ENCODE measurements around the gene NFATC3.

Gene NFATC3

DNA sequence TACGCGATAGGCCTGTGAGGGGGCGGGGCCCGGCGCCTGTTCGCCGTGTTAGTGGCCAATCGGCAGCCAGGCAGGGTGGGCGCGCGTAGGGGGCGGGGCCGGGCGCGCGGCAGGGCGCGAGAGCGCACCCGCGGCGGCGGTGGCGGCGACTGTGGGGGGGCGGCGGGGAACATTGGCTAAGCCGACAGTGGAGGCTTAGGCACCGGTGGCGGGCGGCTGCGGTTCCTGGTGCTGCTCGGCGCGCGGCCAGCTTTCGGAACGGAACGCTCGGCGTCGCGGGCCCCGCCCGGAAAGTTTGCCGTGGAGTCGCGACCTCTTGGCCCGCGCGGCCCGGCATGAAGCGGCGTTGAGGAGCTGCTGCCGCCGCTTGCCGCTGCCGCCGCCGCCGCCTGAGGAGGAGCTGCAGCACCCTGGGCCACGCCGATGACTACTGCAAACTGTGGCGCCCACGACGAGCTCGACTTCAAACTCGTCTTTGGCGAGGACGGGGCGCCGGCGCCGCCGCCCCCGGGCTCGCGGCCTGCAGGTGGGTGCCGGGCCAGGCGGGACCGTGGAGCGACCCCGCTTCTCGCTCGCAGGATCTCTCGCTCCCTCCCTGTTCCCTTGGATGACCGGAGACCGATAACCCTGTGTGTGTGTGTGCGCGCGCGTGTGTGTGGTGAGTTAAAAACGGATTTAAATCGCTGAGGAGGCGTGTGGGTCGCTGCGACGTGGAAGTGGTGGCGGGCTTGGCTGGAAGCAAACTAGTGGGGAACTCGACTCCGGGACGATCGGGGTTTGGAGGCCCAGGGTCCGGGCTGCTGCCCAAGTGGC, at the start of gene NFATC3:
TSS of gene NFATC3 (plus strand) at position 112 of the 813 bp plus-strand sequence. CDS start at position 424, 312 bp downstream.
- peak; percentile 96 for DNase-seq (ENCODE audit: low spot score)

DNA sequence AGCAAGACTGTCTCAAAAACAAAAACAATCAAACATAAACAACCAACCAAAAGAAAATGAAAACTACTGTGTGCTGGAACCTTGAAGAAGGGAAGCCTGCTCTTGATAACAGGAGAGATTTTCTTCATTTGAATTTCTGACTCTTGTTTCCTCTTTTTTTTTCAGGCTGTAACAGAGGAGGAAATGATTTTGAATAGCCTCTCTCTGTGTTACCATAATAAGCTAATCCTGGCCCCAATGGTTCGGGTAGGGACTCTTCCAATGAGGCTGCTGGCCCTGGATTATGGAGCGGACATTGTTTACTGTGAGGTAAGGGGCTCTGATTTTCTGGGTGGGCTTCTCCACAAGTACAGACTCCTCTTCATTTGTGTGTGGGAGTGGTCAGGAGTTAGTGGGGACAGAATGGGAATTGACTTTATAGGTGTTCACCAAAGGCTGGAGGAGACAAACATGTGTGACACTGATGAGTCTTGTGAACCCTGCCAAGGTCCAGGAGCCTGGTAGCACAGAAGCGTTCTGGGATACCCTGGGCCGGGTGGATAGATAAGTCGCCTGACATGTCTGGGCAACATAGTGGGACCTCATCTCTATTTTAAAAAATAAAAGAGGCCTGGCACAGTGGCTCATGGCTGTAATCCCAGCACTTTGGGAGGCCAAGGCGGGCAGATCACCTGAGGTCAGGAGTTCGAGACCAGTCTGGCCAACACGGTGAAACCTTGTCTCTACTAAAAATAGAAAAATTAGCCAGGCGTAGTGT, 47.2 kb upstream of the NFATC3 start:
- no peak for DNase-seq (ENCODE audit: low spot score)

DNA sequence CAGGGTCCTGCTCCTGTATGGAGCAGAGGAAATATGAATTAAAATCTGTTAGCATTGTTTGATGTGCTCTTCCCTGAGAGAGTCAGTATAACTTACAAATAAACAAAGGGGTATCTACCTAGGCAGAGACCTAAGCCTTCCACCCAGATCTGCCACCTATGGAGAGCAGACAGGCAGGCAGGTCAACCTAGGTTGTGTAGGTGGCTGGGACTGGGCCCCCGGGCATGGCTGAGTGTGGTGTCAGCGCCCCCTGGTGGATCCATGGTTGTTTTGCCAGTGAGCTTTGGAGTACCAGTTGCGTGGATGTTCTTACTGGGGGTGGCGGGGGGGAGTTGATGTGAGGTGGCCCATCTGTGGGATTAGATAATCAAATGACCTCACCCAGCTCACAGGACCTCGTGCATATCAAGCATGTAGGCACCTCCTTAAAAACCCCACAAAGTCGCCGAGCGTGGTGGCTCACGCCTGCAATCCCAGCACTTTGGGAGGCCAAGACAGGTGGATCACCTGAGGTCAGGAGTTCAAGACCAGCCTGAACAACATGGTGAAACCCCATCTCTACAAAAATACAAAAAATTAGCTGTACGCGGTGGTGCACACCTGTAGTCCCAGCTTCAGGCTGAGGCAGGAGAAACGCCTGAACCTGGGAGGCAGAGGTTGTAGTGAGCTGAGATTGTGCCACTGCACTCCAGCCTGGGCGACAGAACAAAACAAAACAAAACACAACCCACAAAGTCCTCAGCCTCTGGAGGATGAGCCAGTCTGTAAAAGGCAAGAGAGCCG, 44.5 kb upstream of the NFATC3 start:
- DNase-seq (ENCODE audit: low spot score): peak; percentile 86

DNA sequence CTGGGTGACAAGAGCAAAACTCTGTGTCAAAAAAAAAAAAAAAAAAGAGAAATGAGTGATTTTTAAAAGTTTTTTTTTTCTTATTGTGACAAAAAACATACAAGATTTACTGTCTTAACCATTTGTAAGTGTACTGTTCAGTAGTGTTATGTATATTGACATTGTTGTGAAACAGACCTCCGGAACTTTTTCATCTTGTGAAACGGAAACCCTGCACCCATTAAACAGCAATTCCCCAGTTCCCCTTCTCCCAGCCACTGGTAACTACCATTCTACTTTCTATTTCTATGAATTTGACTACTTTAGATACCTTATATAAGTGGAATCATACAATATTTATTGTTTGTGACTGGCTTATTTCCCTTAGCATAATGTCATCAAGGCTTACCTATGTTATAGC, 43.4 kb upstream of the NFATC3 start:
- no peak for DNase-seq (ENCODE audit: low spot score)

DNA sequence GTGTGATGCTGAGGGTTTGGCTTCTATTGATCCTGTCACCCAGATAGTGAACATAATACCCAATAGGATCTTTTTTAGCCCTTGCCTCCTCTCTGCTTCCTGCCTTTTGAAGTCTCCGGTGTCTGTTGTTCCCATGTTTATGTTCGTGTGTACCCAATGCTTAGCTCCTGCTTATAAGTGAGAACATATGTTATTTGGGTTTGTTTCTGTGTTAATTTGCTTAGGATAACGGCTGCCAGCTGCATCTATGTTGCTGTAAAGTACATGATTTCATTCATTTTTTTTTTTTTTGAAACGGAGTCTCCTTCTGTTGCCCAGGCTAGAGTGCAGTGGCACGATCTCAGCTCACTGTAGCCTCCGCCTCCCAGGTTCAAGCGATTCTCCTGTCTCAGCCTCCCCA, 39.1 kb upstream of the NFATC3 start:
- no peak for DNase-seq (ENCODE audit: low spot score)

DNA sequence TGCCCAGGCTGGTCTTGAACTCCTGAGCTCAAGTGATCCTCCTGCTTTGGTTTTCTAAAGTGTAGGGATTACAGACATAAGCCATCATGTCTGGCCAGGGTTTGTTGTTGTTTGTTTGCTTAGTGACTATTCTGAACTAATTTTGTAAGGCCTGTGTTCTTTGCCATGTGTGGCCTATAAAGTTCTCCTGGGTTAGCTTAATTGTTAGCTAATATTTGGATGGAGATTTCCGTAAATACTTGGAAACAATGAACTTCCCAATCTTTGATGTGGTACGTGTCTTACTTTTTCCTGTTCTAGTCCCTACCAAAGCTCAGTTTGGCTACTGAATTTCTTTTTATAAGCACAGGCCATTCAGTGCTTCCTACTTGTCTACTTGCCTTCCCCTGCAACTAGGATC, 37.2 kb upstream of the NFATC3 start:
- no peak for DNase-seq (ENCODE audit: low spot score)

DNA sequence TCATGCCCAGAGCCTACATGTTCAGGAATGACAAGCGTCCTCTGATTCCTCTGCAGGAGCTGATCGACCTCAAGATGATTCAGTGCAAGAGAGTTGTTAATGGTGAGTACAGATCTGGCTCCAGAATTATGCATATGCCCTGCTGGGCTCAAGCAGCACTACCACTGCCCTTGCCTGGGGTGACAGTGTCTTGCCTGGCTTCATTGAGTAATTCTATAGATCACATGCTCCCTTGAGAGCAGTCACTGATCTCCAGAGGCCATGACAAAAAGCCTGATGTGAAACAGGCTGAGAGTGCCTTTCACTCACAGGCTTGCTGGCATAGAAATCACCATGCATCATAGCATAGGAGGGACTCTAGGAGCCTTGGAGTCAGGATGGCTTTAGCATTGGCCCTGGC, 35.7 kb upstream of the NFATC3 start:
- DNase-seq (ENCODE audit: low spot score): no peak

DNA sequence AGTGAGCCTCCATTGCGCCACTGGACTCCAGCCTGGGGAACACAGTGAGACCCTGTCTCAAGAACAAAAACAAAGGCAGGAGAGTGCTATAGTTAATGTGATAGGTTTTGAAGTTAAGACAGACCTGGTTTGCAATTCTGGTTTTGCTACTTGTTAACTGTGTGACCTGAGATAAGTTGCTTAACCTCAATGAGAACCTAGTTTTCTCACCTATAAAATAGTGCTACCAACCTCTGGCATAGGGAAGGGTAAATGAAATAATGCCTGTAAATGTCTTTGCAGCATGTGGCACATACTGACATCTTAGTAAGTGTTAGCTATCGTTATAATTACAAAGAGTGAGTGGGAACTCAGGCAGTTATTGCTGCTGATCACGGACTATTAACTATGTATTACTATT, 29.8 kb upstream of the NFATC3 start:
- no peak for DNase-seq (ENCODE audit: low spot score)

DNA sequence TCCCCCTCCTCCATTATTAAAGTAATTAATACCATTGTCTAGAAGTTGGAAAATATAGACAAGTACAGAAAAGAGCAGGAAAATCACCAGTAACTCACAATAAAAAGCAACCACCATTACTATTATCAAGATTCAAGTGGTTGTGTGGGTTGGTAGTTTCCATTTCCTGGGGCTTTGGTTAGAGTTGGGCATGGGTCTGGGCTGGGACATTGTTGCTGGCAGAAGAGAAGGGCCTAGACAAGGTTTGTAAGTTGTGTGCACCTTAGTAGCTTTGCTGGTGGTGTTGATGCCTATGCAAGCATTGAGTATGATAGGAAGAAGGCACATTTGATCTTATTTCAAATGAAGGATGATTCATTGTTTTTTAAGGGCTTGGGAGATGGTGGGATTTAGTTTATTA, 25.4 kb upstream of the NFATC3 start:
- DNase-seq (ENCODE audit: low spot score): no peak

DNA sequence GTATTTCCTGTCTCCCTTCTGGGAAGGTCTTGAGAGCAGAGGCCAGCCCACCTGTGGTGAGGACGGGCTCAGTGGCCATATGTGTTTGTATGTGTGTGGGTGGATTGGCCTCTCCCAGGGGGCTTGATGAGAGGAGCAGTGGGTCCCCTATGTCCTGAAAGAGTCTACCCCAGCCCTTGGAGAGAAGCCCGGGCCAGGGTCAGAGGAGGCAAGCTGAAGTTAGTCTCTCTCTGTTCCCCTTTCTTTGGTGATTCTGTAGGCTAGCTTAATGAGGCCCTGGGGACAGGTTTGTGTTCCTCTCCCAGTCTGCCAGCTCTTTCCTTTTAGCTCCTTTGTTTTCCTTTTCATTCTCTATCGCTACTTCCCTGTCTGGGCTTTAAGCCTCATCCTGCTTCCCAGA, 23.8 kb upstream of the NFATC3 start:
- DNase-seq (ENCODE audit: low spot score): no peak

DNA sequence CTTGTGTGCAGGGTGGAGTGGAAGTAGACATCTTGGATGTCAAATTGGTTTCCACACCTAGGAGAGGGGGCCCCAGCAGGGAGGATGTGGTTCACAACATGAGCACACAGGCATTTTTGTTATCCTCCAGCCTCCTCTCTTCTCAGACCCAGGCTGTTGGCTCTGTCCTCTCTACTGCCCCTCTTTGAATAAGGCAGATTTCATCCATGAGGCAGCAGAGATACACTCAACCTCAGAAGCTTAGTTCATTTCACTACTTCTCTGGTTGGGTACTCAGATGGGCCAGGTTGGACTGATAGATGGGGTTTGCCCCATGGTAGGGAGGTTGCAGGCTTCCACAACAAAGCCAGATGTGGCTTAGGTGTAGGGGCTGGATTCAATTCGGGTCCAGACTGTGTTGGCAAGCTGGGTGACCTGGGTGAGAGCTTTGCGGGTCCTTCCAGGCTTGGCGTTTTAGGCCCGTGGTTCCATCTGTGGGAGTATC, 22.2 kb upstream of the NFATC3 start:
- no peak for DNase-seq (ENCODE audit: low spot score)

DNA sequence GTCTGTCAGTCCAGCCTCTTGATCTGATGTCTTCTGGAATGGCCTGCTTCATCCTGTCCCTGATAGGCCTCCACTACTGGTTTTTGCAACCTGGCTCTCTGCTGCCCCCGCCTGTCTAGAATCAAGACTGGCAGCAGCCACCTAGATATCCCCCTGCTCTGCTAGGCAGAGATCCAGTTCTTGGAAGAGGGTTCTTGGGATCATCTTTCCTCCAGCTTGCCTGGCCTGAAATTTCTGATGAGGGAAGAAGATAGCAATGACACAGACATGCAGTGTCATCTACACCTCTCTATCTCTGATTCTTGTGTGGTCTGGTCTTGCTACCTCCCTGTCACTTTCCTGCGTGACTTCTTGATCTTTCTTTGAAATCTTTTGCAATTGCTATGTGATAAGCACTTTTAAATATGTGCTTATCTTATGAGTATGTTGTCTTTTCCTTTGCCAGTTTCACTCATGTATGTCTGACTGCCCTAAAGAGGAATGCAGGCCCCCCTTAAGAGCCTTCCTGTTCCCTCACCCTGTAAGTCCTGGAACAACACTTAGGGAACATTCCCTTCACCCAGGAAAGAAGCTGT, 20.3 kb upstream of the NFATC3 start:
- peak; percentile 82 for DNase-seq (ENCODE audit: low spot score)

DNA sequence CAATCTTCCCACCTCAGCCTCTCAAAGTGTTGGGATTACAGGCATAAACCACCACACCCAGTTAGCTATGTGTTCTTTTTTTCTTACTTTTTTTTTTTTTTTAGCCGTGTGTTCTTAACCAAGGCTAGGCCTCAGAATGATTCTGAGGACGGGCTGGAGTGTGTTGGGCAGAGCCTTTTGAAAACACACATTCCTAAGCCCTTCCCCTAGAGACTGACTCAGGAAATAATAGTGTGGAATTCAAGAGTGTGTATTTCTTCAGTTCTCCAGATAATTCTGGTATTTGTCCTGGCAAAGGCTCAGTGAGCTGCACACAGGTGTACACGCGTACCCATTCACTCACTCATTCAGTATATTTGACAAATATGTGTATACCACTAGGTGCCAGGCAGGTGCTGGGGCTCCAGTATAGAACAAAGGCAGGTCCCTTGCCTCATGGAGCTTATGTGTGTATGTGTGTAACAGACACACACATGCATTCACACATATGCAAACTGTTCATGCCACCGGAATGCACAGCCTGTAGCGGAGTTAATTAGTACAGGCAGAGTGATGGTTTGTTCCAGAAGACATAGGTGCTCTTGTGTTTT, 19.4 kb upstream of the NFATC3 start:
- no peak for DNase-seq (ENCODE audit: low spot score)

DNA sequence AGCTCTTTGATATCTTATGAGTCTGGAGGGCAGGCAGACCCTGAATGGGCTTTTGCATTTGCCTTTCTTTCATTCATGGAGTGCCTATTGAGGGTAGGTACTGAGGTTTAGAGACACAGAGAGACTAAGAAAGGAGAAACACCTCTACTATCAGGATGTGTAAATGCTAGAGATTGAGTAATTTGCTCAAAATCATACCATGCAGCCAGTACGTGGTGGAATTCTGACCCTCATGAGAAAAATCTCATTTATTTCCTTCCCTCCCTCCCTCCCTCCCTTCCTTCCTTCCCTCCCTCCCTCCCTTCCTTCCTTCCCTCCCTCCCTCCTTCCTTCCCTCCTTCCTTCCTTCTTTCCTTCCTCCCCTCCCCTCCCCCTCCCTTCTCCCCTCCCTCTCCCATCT, 18.4 kb upstream of the NFATC3 start:
- no peak for DNase-seq (ENCODE audit: low spot score)

DNA sequence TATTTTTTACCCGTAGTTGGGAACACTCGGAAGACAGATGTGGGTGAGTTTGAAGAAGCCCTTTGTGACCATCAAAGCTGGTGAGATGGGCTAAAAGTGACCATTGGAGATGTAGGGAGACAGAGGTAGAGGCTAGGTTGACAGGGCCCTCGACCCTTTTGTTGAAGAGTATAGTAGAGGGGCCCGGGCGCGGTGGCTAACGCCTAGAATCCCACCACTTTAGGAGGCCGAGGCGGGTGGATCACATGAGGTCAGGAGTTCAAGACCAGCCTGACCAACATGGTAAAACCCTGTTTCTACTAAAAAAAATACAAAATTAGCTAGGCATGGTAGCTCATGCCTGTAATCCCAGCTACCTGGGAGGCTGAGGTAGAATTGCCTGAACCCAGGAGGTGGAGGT, 16.2 kb upstream of the NFATC3 start:
- no peak for DNase-seq (ENCODE audit: low spot score)

DNA sequence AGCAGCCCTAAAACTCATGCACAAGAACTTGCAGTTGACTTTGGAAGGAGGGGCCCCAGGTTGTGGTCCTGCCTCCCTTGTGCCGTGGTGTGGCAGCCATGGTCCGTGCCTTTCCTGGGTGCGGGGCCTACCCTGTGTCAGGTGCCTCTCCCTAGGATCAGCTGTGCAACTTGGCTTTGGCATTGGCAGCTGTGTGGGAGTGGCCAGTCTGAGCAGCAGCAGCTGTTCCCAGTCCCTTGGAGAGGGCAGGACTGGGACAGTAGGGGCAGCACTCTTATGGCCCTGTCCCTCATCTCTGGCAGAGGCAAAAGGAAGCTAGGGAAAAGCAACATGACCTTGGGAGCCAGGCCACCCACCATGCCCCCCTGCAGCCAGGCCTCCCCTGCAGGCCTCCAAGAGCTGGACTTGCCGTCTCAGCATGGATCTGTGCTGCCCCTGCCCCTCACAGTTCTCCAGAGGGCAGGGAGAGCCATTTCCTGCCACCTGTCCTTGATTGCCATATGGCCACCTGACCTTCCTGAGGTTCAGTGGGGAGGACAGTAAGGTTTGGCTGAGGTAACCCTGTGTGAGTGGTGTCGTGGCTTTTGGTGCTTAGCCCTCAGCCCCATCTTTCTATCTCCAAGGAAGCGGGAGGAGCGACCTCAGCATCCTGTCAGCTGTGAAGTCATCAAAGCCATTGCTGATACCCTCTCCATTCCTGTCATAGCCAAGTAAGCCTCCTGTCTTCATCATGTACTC, 15.5 kb upstream of the NFATC3 start:
- peak; percentile 73 for DNase-seq (ENCODE audit: low spot score)

DNA sequence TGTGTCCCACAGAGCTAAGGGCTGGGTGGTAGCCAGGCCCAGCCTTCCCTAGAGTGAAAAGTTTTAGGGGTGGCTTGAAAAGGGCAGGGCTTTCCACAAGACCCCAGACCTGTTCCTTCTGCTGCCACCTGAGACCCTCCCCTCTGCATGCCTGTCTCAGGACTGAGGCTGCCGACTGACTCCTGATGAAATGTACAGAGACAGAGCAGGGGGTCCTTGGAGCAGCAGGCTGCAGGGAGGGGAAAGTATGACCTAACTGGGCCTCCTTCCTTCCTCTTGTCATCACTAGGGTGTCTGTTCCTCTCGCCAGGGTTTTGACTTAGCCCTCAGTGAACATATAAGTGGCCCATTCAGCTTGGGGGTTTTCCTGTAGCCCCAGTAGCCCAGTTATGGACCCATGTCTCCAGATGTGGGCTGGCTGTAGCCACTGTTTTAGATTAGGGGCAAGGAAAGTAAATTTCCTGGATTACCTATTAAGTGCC, 14.9 kb upstream of the NFATC3 start:
- DNase-seq (ENCODE audit: low spot score): no peak

DNA sequence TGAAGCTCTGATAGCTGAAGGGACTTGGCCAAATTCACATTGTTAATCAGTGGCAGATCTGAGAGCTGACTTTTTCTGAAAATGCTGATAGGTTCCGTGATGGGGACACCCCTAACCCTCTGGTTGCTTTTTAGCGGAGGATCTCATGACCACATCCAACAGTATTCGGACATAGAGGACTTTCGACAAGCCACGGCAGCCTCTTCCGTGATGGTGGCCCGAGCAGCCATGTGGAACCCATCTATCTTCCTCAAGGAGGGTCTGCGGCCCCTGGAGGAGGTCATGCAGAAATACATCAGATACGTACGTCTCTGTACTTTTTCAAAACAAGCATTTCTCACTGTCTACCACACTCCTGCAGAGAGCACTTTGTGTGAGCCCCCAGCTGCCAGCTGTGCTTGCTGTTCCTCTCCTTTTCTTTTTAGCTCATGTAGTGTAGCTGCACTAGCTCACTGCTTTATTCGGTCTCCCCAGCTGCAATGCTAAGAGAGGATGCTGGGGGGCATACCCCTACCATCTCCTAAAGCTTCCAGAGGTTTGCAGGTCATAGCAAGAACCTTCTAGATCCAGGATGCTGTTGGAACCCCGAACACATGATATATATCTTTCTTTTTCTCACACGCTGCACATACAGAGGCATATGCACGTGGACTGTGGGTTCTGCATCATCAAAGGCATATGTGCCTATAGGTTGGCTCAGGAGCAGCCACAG, 14.2 kb upstream of the NFATC3 start:
- no peak for DNase-seq (ENCODE audit: low spot score)

DNA sequence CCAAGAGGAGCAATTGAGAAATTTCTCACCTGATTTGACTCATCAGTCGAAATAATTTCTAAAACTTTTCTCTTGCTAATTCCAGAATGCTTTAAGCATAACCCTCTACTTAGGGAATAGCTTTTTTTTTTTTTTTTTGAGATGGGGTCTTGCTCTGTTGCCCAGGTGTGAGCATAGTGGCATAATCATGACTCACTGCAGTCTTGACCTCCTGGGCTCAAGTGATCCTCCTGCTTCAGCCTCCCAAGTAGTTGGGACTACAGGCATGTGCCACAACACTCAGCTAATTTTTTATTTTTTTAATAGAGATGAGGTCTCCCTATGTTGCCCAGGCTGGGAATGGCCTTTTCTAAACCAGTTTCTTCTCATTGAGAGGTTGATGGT, 13.7 kb upstream of the NFATC3 start:
- no peak for DNase-seq (ENCODE audit: low spot score)

DNA sequence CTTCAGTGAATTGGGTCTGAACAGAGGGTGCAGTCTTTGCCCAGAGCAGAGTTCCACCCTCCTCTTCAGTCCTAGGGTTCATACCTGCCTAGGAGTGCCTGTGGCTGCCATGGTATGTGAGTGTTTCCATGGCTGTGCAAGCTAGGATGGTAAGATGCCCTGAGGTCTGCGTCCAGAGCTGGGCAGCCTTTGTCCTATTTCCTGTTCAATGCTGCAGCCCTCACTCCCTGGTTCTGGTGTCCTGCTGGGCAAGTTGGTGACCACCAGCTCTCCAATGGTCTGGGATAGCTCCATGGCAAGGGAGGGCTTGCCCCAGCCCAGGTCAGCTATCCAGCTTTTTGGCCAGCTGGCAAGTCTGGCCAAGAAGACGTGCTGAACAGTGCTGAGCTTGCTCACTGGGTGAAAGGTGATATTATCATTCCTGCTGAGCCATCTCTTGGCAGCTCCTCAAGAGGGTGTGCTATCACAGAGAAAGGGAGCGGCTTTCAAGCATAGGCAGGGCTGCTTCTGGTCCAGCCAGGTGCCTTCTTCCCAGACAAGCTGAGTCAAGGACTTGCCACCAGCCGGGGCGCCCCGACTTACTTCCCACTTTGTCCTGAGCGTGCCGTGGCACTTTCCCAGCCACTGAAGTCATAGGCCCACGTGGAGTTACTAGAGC, 13.0 kb upstream of the NFATC3 start:
- DNase-seq (ENCODE audit: low spot score): no peak
